H1 (cell line): ENCODE data around the gene CLEC4E. TPM values are rescaled to one million over a fixed set of nuclear protein-coding genes. Genes with fewer than 3 reads are reported as not detected.

Experiments
- CTCF ChIA-PET: fragments of 300-600 bp; sonication (Branson Sonifier 250); formaldehyde crosslinking; loops from one replicate; lab custom pipeline; 2021; ENCODE audit not compliant: partially characterized antibody; lab: Charles Lee
- POLR2A ChIA-PET: fragments of 300-600 bp; sonication (Branson Sonifier 250); formaldehyde crosslinking; loops from one replicate; lab custom pipeline; 2021; ENCODE audit warnings: inconsistent platforms; ENCODE audit not compliant: partially characterized antibody; lab: Charles Lee
- DNase-seq, 2 experiments: peaks; one replicate each; pipeline versions ENCODE4 v3.0.0 to v3.0.0-alpha.2; 2010 to 2022; ENCODE audit warnings: low spot score in 2 of 2, low read depth in 1 of 2, mixed read lengths in 1 of 2
- FAIRE-seq: peaks from 2 replicates; lab custom pipeline; 2011; peaks lifted over from hg19 to GRCh38; lab: Jason Lieb, UNC
- H2AFZ ChIP-seq: 2 replicates; pipeline ENCODE4 v1.8.1; 2012; ENCODE audit warnings: low read length, inconsistent platforms
- H2AK5ac ChIP-seq: 2 replicates; pipeline ENCODE4 v1.6.1; 2013; ENCODE audit warnings: low read depth, low read length
- H2BK120ac ChIP-seq: replicated peaks from 2 replicates; pipeline ENCODE3; 2013; ENCODE audit warnings: low read depth, low read length, inconsistent platforms
- H2BK12ac ChIP-seq: 2 replicates; pipeline ENCODE4 v1.6.1; 2013; ENCODE audit warnings: low read depth, low read length
- H2BK15ac ChIP-seq: 2 replicates; pipeline ENCODE4 v1.6.1; 2013; ENCODE audit warnings: low read length
- H2BK20ac ChIP-seq: 2 replicates; pipeline ENCODE4 v1.6.1; 2013; ENCODE audit warnings: low read length
- H2BK5ac ChIP-seq: 2 replicates; pipeline ENCODE4 v1.6.1; 2013; ENCODE audit warnings: low read depth, low read length
- H3K14ac ChIP-seq: 2 replicates; pipeline ENCODE4 v1.6.1; 2013; ENCODE audit warnings: inconsistent platforms; ENCODE audit not compliant: insufficient read length
- H3K18ac ChIP-seq: 2 replicates; pipeline ENCODE4 v1.6.1; 2013; ENCODE audit warnings: low read length; ENCODE audit errors: extremely low read depth
- H3K23ac ChIP-seq: 2 replicates; pipeline ENCODE4 v1.6.1; 2013; ENCODE audit warnings: inconsistent platforms; ENCODE audit not compliant: insufficient read length
- H3K23me2 ChIP-seq: 2 replicates; pipeline ENCODE4 v1.6.1; 2013; ENCODE audit warnings: low read depth, low read length
- H3K27ac ChIP-seq: 2 replicates; pipeline ENCODE4 v1.6.1; 2011; ENCODE audit warnings: low read depth, low read length, inconsistent platforms
- H3K27me3 ChIP-seq, 4 experiments: replicated peaks in 1 of 4; 1 replicate in 1 of 4; 2 replicates in 3 of 4; pipeline versions ENCODE4 v1.6.1 to v1.8.1; 2011 to 2013; ENCODE audit warnings: low read length in 3 of 4, mild to moderate bottlenecking in 3 of 4, inconsistent platforms in 2 of 4, mixed read lengths in 2 of 4, moderate library complexity in 1 of 4; ENCODE audit not compliant: control insufficient read depth in 3 of 4, insufficient read depth in 3 of 4; ENCODE audit errors: extremely low read depth in 1 of 4
- H3K36me3 ChIP-seq, 4 experiments: 2 replicates each; pipeline versions ENCODE4 v1.6.1 to v1.8.1; 2011 to 2013; ENCODE audit warnings: mild to moderate bottlenecking in 4 of 4, low read length in 3 of 4, moderate library complexity in 2 of 4, control low read depth in 1 of 4, inconsistent platforms in 1 of 4; ENCODE audit not compliant: insufficient read depth in 4 of 4, control insufficient read depth in 2 of 4
- H3K4ac ChIP-seq: replicated peaks from 2 replicates; pipeline ENCODE3; 2013; ENCODE audit warnings: low read length, low read depth, mixed read lengths, inconsistent platforms; ENCODE audit not compliant: insufficient read length
- H3K4me1 ChIP-seq, 4 experiments: replicated peaks in 1 of 4; 1 replicate in 1 of 4; 2 replicates in 3 of 4; pipeline versions ENCODE4 v1.6.1 to v1.8.1; 2011 to 2013; ENCODE audit warnings: low read length in 3 of 4, inconsistent platforms in 2 of 4, mixed read lengths in 1 of 4; ENCODE audit not compliant: insufficient read depth in 4 of 4, control insufficient read depth in 3 of 4
- H3K4me2 ChIP-seq, 2 experiments: 2 replicates each; pipeline versions ENCODE4 v1.6.1 to v1.8.1; 2011 to 2013; ENCODE audit warnings: low read depth in 2 of 2, low read length in 2 of 2, control low read depth in 1 of 2, inconsistent platforms in 1 of 2, mild to moderate bottlenecking in 1 of 2; ENCODE audit not compliant: insufficient read depth in 1 of 2
- H3K4me3 ChIP-seq, 4 experiments: fragments of 200-600, 300-600 bp in 1 of 4; sonication (generic), shearing (Covaris generic), sonication (Bioruptor Twin) in 1 of 4; 2 replicates each; pipeline versions ENCODE4 v1.5.1 to v1.8.1; 2011 to 2016; ENCODE audit warnings: low read length in 4 of 4, low read depth in 3 of 4, control low read depth in 2 of 4, inconsistent platforms in 2 of 4, mild to moderate bottlenecking in 2 of 4, mixed read lengths in 1 of 4, moderate library complexity in 1 of 4; ENCODE audit not compliant: insufficient read depth in 2 of 4; ENCODE audit errors: extremely low read depth in 1 of 4
- H3K56ac ChIP-seq: replicated peaks from 2 replicates; pipeline ENCODE3; 2013; ENCODE audit warnings: low read depth, mild to moderate bottlenecking, mixed read lengths, low read length, inconsistent platforms; ENCODE audit not compliant: insufficient read length
- H3K79me1 ChIP-seq: 2 replicates; pipeline ENCODE4 v1.6.1; 2013; ENCODE audit warnings: low read depth, low read length, control low read depth
- H3K79me2 ChIP-seq, 2 experiments: 2 replicates each; pipeline versions ENCODE4 v1.6.1 to v1.8.1; 2012 to 2013; ENCODE audit warnings: low read length in 2 of 2, mild to moderate bottlenecking in 2 of 2, inconsistent platforms in 1 of 2; ENCODE audit not compliant: insufficient read depth in 2 of 2, control insufficient read depth in 1 of 2
- H3K9ac ChIP-seq, 4 experiments: replicated peaks in 1 of 4; 1 replicate in 1 of 4; 2 replicates in 3 of 4; pipeline versions ENCODE4 v1.6.1 to v1.8.1; 2011 to 2013; ENCODE audit warnings: low read depth in 3 of 4, low read length in 3 of 4, control low read depth in 2 of 4, mild to moderate bottlenecking in 2 of 4, moderate library complexity in 2 of 4, inconsistent platforms in 1 of 4; ENCODE audit errors: extremely low read depth in 1 of 4
- H3K9me3 ChIP-seq, 2 experiments: 2 replicates each; pipeline versions ENCODE4 v1.6.1 to v1.8.1; 2012 to 2013; ENCODE audit warnings: mild to moderate bottlenecking in 2 of 2, moderate library complexity in 2 of 2, control low read depth in 1 of 2, inconsistent platforms in 1 of 2, low read depth in 1 of 2, low read length in 1 of 2, mixed read lengths in 1 of 2; ENCODE audit not compliant: insufficient read depth in 2 of 2
- H4K20me1 ChIP-seq, 2 experiments: replicated peaks in 1 of 2; 2 replicates each; pipeline versions ENCODE3 to v1.8.1; 2011 to 2013; ENCODE audit warnings: inconsistent platforms in 2 of 2, low read length in 2 of 2, mild to moderate bottlenecking in 1 of 2; ENCODE audit not compliant: insufficient read depth in 2 of 2, control insufficient read depth in 1 of 2
- H4K5ac ChIP-seq: 2 replicates; pipeline ENCODE4 v1.6.1; 2013; ENCODE audit warnings: low read length, low read depth, mixed read lengths, inconsistent platforms; ENCODE audit not compliant: insufficient read length
- H4K8ac ChIP-seq: 2 replicates; pipeline ENCODE4 v1.8.0; 2013; ENCODE audit warnings: mild to moderate bottlenecking, moderate library complexity, low read length, inconsistent platforms; ENCODE audit not compliant: insufficient read depth; ENCODE audit errors: extremely low read depth
- H4K91ac ChIP-seq: replicated peaks from 2 replicates; pipeline ENCODE3; 2013; ENCODE audit warnings: low read length, mixed read lengths, inconsistent platforms; ENCODE audit not compliant: insufficient read length
- ATF3 ChIP-seq: IDR thresholded peaks from 2 replicates; pipeline ENCODE4 v1.6.1; 2011; ENCODE audit warnings: low read depth, mild to moderate bottlenecking, low read length; ENCODE audit not compliant: insufficient read depth
- CHD2 ChIP-seq: IDR thresholded peaks from 2 replicates; pipeline ENCODE4 v1.6.1; 2012; ENCODE audit warnings: low read length, improper control_type of control experiment
- RBBP5 ChIP-seq: IDR thresholded peaks from 2 replicates; pipeline ENCODE4 v1.7.1; 2012; ENCODE audit warnings: low read depth, mild to moderate bottlenecking, inconsistent platforms, low read length, moderate library complexity, borderline replicate concordance
- WGBS, 2 experiments: shearing (Covaris generic) in 1 of 2; methylation state at CpG; one replicate each; pipeline versions ENCODE4 v1.1.6 to v1.1.7; 2013 to 2015; ENCODE audit warnings: low lambda C conversion rate in 2 of 2, mixed read lengths in 2 of 2, inconsistent platforms in 1 of 2, low coverage in 1 of 2, missing lambda C conversion rate in 1 of 2; ENCODE audit not compliant: insufficient replicate concordance in 2 of 2, insufficient coverage in 1 of 2, insufficient read length in 1 of 2; ENCODE audit errors: extremely low coverage in 1 of 2, missing lambda C conversion rate in 1 of 2; 5-methylcytosine and 5-hydroxymethylcytosine counted together
- polyA plus RNA-seq, 7 experiments: library from polyadenylated mRNA; depleted of rRNA in 3 of 7; stranded (reverse) in 5 of 7; unstranded in 2 of 7; fragments of >200 nt in 5 of 7; fragments of 200-250 nt in 2 of 7; gene quantifications; 1 replicate in 5 of 7; 2 replicates in 1 of 7; 4 replicates in 1 of 7; pipeline versions ENCODE4 v1.2.1 to v1.2.3, GENCODE V29; 2011 to 2013; ENCODE audit warnings: missing spikeins in 2 of 7, mixed read lengths in 2 of 7
- total RNA-seq: library from RNA; stranded (reverse); fragmentation: NEBNext Ultra II Directional; extraction: Animal tissue kit (Norgen Biotek cat#: 25700); gene quantifications from 2 replicates; pipeline ENCODE4 v1.2.1, GENCODE V29; 2021

The CLEC4E gene
- total and polyA plus RNA-seq, 2 of the 8 experiments (the other 6 are each of a cell fraction or from before 2014, with no cell fraction given), result 0.03 TPM; not detected in 1

DNA sequence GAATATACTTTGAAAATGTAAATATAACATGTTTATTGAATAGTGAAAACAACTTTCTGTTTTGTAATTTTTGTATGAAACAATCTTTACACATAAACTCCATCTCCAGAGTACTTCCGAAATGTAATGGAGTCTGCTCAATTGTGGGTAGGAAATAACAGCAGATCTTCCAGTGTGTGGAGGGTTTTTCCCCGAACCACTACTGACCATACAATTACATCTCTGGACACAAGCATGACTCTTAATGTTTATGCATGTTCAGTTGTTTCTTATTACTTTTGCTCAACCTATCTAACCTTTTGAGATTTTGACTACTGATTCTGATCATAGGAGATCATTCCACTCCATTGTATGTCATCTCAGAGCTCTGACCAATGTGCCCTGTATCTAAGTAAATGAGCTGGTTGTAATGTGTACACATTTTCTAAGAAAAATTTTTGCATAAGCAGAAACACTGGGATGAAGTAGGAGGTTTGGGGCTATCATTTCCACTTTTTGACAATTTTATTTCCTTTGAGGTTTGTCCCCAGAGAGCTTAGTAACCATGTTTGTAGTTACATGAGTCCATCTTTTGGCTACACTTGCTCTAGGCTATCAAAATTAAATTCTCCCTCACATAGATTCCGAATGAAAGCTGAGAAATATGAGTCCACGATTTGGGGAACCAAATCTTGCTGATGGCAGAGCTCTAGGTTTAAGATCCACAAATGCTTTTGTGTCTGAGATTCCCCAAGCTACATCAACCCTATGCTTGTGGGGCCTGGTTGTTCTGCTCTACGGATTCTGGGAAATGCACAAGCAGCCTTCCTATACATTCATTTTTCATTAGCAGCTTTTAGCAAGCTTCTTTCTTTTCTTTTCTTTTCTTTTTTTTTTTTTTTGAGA is 48.8 kb downstream of the CLEC4E start:
- ChIA-PET POLR2A (no interaction called here), CTCF (interaction anchor here (0.9 to 1.1 kb wide), 2 partner anchors 10 to 63 kb away, joined by 3 to 5 read pairs; no protein-coding TSS in a partner anchor)
- Histone ChIP-seq H4K20me1 (no peaks in the 10 kb centered on the region), H3K9ac (no peak overlapping the region), H3K79me1 (no peaks in the 10 kb centered on the region), H2BK20ac (no peak overlapping the region), H3K23me2 (no peaks in the 10 kb centered on the region), H3K4me3 (no peak overlapping the region), H3K27me3 (no peaks in the 10 kb centered on the region), H3K27ac (no peak overlapping the region), H3K23ac (no peak overlapping the region), H2AK5ac (no peak overlapping the region), H4K5ac (no peak overlapping the region), H2BK5ac (no peak overlapping the region), H3K18ac (no peak overlapping the region), H2BK12ac (no peak overlapping the region), H2BK120ac (no peak overlapping the region), H3K14ac (no peak overlapping the region), H4K8ac (no peak overlapping the region), H3K4me2 (no peak overlapping the region), H3K79me2 (no peaks in the 10 kb centered on the region), H3K4ac (no peak overlapping the region), H3K4me1 (peaks cover 0 to 5% (median 2%) of the 10 kb centered on the region in 4 experiments; a peak in 5 of 7 replicates), H2BK15ac (no peak overlapping the region), H4K91ac (no peak overlapping the region), H3K56ac (no peak overlapping the region), H2AFZ (no peak overlapping the region), H3K9me3 (no peaks in the 10 kb centered on the region; a peak in 1 of 4 replicates), H3K36me3 (no peaks in the 10 kb centered on the region; a peak in 1 of 8 replicates)
- TF ChIP-seq CHD2, result no peak
- TF ChIP-seq RBBP5, result no peak
- no peak for TF ChIP-seq ATF3
- FAIRE-seq (no peak), DNase-seq (no peak)
- WGBS, 2 experiments, result 89% methylated on average over 5 of the region's 5 CpGs; no CpG with 5 or more reads in 1 of the 2 experiments
